OCI-M1 (cell line): ENCODE results near the gene AHNAK.

Source experiments
- DNase-seq: peaks from one replicate; lab custom pipeline; 2025; lab: John Stamatoyannopoulos, UW

Gene AHNAK

DNA sequence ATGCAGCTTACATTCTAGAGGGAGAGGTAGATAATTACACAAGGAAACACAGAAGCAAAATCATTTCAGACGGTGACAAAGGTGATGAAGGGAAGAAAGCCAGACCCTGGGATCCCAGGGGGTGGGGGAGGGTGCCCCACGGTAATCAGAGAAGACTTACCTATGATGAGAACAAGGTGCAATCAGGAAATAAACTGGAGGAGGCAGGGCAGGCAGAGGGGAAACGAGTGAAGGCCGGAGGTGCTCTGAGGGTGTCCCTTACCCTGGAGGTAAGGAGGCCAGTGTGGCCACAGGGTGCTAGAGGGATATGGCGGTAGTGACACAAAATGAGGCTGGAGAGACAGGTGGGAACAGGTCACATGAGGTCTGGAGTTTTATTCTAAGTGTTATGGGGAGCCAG is 141.7 kb downstream of the AHNAK start:
- DNase-seq = no peak

DNA sequence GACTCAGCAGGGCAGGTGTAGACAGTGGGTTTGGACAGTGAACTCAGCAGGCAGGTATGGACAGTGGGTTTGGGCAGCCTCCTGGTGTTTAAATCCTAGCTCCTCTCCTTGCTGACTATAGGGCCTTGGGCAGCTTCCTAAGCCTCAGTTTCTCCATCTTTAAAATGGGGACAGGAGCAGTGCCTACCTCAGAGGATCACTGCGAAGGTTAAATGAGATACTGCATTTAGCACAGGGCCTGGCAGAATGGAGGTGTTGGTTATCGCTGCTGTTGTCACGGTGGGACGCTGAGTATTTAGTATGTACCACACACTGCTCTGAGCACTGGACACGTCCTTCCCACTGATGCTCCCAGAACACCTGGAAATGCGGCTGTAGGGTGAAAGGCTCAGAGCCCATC is 142.2 kb downstream of the AHNAK start:
- DNase-seq = no peak

DNA sequence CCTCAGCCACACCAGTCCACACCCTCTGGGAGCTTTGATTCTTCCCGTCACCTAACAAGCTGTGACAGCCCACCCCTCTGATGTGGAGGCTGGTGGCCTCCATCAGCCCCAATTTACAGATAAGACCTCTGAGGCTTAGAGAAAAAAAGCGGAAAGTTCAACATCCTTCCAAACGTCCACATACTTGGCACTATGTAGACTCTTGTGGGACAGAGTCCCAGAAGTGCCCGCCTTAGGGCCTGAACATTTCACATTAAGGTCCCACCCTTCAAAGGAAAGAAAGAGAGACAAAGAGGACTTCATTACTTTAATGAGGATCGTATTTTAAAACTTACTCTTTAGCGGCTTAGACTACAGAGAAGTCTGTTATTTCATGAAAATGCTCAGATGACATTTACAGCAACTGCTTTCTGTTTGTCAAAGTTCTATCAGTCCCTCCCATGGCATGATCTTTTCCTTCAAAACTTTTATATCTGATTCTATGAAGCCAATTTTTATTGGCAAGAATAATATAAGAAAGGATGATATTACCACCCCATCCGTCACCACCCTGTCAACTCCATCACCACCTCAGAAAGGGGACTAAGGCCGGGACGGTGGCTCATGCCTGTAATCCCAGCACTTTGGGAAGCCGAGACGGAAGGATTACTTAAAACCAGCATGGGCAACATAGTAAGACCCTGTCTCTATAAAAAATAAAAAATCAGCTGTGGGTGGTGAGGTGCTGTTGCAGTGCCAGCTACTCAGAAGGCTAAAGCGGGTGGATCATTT is 143.5 kb downstream of the AHNAK start:
- no peak for DNase-seq

DNA sequence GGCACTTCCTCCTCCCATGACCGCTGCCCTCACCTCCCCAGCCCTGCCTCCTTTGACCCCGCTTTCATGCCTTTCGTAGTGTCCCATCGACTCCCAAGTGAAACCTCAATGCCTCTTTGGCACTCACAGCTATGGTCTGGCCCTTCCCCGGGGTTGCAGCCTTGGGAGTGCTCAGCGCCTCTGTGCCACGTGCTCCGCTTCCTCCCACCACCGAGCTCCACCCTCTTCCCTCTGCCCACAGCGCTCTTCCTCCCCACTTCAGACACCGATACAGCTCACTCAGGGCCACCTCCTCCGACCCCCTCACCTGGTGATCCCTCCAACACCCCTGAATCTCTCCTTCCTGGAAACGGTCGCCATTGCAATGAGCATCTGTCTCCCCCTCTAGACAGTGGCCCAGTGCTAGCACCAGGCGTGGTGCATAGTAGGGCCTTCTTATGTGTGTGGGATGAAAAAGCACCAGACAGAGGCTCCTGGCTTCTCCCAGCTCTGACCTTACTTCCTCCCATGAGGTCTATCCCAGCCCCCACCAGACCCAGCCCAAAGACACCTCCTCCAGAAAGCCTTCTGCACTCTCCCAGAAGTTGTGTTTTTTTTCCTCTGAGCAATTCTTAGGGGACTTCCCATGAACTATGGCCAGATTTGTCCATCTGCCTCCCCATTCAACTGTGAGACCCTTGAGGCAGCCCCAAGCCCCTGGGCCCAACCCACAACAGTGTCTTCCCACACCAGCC is 144.2 kb downstream of the AHNAK start:
- DNase-seq = no peak

DNA sequence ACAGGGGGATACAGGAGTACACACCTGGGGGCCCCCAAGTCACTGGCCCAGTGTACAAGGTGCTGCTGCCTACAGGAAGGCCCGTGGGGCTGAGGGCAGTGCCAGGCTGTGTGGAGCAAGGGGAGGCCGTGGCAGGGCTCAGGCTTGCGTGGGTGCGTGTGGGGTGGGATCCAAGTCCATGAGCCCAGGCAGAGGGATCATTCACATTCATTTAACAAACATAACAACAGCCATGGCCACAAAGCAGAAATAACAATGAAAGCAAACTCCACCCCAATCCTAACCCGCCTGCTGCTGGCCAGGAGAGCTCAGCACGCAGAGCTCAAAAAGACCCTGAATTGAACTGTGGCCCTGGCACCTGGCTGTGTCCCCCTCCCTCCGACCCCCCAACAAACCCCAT is 144.8 kb downstream of the AHNAK start:
- no peak for DNase-seq

DNA sequence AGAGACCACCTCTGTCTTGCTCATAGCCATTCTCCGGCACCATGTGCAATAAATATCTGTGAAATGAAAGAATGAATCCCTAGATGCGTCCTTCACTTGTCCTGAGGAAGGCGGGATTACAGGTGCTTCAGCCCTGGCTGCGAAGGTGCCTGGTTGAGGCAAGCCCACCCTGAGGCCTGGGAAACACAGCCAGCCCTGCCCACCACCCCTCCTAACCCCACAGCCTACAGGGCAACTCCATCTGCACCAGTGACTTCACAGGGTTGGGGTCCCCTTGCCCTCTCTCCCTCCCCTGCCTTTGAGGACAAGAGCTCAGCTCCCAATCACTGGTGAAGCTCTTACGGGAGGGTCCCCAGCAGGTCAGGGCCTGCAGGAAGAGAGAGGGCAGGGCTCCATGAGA is 145.2 kb downstream of the AHNAK start:
- DNase-seq = no peak

DNA sequence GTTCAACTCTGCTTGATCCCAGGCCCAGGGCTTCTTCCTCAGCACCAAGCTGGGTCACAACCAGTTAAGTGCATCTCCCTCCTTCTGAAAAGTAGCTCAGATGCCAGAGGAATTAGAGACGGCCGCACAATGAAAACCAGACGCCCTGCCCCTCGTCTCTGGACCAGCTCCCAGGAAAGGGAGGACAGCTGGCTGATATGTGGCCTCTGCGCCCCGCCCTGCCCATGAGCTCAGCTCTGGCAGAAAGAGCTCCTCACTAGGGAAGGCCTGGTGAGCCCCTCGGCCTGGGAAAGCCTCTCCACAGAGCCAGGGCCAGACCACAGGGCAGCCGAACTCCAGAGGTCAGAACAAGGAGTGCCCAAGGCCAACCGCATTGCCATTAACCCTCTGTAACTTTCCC is 145.8 kb downstream of the AHNAK start:
- DNase-seq = no peak

DNA sequence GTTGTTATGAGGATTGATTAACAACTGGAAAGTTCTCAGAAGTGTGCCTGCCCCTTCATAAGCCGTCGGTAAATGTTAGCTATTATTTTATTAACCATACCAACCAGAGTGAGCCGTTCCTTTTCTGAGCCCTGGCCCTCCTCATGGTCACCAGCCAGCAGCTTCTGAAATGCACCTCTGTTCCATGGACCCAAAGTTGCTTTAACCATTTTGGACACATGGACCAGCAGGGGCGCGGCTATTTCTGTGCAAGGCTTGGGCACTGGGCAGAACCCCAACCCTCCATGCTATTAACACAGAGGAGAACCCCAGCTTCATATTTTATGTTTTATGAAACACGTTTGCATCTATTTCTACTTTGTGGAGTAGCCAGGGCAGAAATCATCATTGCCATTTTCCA is 146.3 kb downstream of the AHNAK start:
- no peak for DNase-seq

DNA sequence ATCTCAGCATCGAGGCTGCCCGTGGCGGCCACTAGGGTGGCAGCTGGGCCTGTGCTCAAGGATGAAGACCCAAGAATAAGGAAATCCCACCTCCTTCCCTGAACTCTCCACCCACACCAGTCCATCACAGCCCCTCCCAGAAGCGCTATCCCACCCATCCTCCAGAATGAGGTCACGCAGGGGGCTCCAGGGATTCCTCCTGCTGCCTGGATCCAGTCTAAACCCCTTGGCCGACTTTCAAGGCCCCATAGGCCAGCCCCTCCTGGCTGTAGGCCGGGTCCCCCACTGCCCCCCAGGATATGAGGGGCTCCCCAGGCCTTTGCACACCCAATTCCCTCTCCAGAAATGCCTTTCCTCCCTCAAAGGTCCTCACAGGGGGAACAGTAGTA is 146.7 kb downstream of the AHNAK start:
- no peak for DNase-seq

DNA sequence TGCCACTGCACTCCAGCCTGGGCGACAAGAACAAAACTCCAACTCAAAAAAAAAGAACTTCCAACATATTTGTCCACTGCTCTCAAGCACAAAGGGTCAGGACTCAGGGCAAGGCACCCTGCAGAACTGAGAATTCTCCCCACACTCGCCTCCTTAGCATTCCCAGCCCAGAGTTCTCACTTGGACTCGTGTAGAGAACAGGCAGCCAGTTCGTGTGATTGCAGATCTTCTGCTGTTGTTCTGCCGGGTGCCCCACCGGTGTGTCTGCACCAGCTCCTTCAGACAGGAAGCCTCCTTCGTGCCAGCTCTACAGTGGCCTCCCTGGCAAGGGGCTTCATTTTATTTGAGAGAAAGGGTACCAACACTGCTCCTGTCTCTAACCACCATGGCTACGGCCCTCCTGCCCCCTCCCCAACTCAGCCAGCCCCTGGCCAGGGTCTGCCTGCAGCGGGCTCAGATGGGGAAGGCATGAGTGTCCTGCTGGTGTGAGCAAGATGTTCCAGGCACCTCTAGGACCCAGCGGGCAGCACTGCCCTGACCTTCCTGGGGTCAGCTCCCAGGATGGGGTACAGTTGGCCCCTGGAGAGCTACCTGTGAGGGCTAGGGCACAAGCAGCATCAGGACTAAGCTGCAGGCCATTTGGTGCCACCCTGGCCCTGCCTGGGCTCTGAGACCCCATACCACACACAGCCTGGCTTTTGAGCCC is 147.3 kb downstream of the AHNAK start:
- DNase-seq = no peak

DNA sequence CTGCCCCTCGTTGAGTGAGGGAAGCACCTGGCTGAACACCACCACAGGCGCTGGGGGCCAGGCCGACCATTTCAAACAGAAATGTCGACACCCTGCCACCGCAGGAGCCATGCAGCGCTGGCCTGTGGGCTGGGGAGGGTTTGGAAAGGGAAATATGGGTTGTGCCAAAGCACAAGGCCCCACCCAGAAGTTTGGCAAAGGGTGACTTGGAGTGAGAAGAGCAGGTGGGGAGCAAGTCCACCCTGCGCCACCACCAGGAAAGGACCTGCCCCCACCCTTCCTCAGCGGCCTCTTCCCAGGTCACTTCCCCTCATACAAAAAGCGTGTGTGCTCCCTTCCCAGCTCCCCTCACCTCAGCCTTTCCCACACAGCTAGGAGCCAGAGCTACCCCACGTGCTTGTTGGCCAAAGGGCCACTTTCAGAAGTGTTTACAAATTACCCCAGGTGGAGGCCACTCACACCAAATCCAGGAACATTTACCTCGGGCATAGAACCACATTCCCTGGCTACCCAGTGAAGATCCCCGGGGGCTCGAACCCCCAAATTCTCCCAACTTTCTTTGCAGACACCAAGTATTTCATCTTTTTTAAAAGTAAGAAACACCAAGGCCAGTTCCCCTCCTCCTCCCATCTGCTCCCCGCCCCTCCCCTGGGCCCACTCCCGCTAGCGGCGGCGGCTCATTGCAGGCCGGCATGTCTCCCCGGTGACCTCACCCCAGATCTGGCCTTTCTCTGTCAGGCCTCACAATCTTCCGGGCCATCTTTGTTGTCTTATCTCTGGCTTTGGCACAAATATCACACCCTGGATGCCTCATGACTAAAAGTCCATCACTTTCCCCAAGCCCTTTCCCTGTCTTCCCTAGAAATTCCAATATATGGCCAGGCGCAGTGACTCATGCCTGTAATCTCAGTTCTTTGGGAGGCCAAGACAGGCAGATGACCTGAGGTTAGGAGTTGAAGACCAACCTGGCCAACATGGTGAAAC is 148.3 kb downstream of the AHNAK start:
- DNase-seq = no peak

DNA sequence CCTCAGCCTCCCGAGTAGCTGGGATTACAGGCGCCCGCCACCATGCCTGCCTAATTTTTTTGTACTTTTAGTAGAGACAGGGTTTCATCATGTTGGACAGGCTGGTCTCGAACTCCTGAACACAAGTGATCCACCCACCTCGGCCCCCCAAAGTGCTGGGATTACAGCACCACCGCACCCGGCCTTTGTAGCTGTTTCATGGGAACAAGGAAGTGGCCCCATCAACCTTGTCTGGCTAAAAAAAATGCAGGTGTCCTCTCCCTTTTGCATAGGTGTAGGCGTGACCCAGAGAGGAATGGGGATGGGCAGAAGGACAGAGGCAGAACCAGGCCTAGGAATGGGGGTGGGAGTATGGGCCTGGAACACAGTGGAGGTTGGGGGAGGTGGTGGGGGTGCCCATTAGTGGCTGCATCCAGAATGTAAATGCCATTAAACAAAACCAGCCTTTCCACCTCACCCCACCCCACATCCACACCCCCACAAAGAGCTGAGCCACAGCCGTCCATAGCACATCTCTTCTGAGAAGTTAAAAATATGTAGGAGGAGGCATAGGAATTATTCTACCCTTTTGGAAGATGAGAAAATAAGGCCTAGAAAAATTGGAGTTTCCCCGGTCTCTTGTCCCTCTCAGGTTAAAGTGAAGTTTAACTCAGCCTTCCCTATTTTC is 150.6 kb downstream of the AHNAK start:
- DNase-seq = no peak

DNA sequence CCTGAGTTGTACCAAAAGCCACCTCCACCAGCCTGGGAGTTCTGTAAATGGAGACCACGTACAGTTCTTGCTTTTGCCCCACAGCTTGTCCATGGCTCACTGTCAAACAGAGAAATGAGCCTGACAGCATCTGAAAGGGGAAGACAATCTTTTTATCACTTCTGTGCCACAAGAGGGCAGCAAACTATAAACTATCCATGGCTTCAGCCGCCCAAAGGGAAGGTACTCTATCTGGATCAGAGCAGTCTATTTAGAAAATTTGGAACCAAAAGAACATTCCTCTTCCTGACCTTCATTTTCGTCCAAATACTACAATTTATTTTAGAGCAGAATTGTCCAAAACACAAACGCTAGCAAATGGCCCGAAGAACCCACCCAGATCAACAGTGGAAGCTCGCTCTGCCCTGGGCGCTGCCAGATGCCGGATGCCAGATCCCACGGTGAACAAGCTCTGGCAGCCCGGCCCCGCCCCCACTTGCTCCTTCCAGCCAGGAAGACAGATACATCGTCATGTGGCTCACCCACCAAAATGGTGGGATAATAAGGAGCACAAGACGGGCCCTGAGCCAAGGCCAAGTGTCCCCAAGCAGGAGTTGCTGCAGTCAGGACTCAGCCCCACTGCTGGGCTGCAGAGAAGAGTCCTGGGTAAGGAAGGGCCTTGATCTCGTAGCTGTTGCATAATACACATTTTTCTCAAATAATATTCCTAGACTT is 151.6 kb downstream of the AHNAK start:
- peak; percentile 86 for DNase-seq

DNA sequence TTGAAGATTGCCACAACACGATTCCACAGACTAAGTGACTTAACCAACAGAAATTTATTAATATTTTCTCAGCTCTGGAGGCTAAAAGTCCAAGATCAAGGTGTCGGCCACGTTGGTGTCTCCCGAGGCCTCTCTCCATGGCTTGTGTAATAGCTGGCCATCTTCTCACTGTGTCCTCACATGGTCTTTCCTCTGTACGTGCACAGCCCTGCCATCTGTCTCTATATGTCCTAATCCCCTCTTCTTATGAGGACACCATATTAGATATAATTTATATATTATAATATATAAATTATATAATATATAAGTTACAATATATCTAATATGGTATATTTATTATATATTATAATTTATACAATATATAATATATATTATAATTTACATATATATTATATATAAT is 152.9 kb downstream of the AHNAK start:
- DNase-seq = no peak

DNA sequence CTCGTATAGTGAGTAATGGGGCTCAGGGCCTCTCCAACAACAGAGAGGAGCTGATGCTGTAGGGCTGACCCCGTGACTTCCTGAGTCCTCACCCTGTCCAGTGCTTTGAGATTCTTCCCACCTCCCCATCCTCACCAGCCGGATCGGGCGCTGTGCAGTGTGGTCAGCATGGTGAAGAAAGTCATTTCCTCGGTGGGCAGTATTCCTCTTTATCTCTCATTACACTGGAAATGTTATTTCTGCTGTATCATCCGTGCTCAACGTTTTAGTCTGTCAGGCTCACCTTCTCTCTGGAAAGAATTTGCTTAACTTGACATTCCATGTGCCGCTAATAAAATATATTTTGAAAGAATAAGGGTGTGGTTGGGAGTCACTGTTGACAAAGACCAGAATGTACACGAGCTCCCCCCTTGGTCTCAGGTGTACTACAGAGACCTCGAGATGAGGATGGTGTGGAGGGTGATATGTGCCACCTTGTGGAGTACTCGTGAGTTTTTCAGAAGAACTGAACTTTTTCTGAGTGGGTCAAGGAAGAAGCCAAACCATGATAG is 153.5 kb downstream of the AHNAK start:
- DNase-seq = peak; percentile 58

DNA sequence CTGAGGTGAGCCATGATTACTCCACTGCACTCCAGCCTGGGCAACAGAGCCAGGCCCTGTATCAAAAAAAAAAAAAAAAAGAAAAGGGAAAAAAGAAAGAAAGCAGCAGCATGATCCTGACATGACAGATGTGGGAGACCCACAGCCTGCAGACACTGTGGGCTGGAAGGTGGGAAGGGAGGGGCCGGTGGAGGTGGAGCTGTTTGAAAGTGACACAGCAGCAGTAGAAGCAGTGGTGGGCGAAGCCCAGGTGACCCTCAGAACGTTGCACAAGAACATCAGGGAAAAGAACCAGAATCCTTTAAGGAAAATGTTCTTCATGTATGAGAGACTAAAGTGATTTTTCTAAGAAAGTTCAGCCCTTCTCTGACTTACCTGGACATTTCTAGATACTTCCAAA is 154.1 kb downstream of the AHNAK start:
- DNase-seq = no peak

DNA sequence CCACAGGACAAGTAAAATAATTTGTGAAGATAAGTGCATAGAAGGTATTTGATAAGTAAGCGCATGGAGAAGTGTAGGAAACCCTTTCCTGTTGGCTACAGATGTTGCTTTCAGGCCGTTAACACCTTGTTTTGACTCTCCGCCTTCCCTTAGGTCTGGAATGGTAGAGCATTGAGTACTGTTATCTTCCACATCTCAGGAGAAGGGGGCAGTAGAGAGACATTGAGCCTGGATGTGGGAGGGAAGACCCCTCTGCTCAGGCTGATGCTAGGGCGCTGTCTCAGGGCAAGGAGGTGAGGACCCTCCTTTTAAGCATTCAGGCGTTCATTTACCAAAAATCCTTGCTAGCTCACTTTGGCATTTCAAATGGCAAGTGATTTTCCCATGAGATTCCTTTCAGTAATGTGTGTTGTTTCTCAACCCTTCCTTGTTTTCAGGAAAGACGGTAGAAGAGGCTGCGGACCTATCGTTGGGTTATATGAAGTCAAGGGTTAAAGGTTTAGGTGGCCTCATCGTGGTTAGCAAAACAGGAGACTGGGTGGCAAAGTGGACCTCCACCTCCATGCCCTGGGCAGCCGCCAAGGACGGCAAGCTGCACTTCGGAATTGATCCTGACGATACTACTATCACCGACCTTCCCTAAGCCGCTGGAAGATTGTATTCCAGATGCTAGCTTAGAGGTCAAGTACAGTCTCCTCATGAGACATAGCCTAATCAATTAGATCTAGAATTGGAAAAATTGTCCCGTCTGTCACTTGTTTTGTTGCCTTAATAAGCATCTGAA is 154.8 kb downstream of the AHNAK start:
- no peak for DNase-seq

DNA sequence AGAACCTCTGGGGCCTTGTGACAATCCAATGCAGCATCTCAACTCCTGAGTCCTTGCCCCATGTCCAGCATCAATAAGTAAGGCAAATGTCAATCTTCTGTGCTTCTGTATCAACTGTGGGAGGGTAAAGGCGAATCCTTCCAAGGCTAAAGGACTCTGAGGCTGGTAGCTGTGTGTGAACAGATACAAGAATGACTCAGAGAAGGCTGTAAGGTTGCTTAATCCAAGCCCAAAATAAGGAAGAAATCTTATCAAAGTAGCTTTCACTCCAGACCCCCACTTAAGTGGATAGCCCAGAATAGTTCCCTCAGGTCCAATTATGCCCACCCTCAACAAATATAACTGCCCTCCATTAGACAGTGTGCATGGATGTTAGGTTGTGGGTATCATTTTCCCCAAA is 155.9 kb downstream of the AHNAK start:
- peak; percentile 39 for DNase-seq

DNA sequence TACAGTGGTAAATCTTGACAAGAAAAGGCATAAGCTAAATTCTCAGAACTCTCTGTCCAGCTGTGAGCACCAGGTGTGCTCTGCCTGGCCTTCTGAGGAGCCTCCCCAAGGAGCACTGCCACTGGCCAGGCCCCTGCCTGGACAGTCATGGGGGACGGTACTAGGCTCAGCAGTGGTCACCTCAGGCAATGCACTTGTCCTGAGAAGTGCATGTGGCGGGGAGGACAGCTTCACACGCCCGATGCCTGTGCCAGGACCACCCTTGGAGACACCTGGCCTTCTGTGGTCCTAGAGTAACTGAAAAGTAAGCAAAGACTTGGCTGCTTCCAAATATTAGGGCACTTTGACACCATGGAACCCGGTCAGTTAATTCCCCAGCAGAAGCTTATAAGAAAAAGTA is 156.4 kb downstream of the AHNAK start:
- no peak for DNase-seq

DNA sequence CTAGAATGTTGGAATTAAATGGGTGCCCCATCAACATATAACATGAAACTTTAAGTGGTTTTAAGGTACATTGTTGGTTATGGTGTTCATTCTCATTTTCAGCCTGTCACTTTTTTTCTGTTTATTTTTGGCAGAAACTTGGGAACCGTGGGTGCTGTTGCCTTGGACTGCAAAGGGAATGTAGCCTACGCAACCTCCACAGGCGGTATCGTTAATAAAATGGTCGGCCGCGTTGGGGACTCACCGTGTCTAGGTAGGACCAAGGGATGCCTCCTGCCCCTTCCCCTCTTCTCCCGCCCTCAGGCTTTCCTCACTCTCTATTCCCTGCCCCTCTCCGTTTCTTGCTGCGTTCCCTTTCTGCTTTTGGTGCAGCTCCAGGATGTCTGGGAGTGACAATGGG is 157.6 kb downstream of the AHNAK start:
- no peak for DNase-seq
